Measurements from ENCODE around the gene PTPN22.

PTPN22 gene

DNA sequence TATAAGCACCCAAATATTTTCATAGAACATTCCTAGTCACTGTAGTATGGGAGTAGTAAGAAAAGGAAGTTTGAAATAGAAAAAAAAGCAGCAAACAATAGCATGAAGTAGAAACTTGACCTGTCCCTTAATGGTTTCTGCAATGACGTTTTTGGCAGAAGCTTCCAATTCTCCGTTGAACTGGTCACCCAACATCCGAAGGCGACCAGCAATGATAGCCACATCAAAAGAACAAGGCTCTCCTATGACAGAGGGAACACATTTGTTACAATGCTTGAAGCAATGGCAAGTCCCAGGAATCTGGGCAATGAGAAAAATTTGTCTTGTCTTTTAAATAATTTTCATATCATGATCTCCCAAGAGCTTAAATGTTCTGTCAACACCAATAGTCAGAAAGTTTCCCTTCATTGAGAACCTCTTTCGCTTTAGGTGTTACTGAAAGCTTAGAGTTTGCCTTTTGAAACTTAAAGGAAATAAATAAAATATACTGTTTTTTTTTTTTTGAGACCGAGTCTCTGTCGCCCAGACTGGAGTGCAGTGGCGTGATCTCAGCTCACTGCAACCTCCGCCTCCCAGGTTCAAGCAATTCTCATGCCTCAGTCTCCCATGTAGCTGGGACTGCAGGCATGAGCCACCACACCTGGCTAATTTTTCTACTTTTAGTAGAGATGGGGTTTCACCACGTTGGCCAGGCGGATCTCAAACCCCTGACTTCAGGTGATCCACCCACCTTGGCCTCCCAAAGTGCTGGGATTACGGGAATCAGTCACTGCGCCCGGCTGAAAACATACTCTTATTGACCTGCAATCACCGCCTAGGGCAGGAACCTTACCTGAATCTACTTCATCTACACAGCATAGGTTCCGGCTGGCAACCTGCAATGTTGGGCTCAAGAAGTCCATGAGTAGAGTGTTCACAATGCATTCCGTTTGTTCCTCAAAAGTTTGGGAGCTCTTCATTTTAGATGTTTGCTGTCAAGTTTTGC, 15.2 kb upstream of the PTPN22 start:
- ChIA-PET CTCF (interaction anchor here (0.6 kb wide), 1 partner anchor 12 kb away, joined by 10 read pairs; no protein-coding TSS in a partner anchor), POLR2A (interaction anchor here (1.0 kb wide), 1 partner anchor 18 kb away, joined by 4 read pairs; the partner anchor contains the start of gene AP4B1)
- no peak for TF ChIP-seq FOXK2 (IDR thresholded peaks at IDR 0.05)
- no peak for TF ChIP-seq FOXA1 (IDR thresholded peaks at IDR 0.05)
- TF ChIP-seq L3MBTL2 (conservative IDR thresholded peaks at IDR 0.05): no peak
- TF ChIP-seq NFRKB (IDR thresholded peaks at IDR 0.05): no peak
- no peak for TF ChIP-seq BHLHE40 (IDR thresholded peaks at IDR 0.05; ENCODE audit: borderline replicate concordance)
- DNase-seq (ENCODE audit: extremely low spot score): no peak

DNA sequence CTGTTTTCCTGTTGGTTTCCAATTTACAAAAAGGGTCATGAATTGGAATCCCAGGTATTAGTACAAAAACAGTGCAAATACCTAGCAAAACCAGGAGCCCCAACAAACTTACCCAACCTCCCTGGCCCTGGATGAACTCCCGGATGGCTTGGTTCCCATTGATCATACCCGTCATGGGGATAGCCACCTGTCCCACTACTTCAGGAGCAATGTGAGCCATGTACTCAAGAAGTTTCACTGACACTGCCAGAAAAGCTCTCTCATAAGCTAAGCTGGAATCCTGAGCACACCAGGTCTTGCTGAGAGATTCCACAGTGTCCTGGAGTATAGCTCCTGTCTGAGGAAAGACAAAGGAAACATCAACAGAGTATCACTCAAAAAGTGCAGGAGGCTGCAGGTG, 10.1 kb upstream of the PTPN22 start:
- ChIA-PET POLR2A (no interaction called here), CTCF (no interaction called here)
- TF ChIP-seq HDGF (IDR thresholded peaks at IDR 0.05; ENCODE audit: borderline replicate concordance) (no peak), FOXM1 (IDR thresholded peaks at IDR 0.05; ENCODE audit: borderline replicate concordance) (no peak), ZNF384 (IDR thresholded peaks at IDR 0.05) (no peak), L3MBTL2 (conservative IDR thresholded peaks at IDR 0.05) (no peak), NFRKB (IDR thresholded peaks at IDR 0.05) (no peak), ELF4 (IDR thresholded peaks at IDR 0.05) (no peak), BHLHE40 (IDR thresholded peaks at IDR 0.05; ENCODE audit: borderline replicate concordance) (no peak), FOXA1 (IDR thresholded peaks at IDR 0.05) (no peak), FOXK2 (IDR thresholded peaks at IDR 0.05) (no peak)
- TF ChIP-seq, protein P1, sequence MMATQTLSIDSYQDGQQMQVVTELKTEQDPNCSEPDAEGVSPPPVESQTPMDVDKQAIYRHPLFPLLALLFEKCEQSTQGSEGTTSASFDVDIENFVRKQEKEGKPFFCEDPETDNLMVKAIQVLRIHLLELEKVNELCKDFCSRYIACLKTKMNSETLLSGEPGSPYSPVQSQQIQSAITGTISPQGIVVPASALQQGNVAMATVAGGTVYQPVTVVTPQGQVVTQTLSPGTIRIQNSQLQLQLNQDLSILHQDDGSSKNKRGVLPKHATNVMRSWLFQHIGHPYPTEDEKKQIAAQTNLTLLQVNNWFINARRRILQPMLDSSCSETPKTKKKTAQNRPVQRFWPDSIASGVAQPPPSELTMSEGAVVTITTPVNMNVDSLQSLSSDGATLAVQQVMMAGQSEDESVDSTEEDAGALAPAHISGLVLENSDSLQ (IDR thresholded peaks at IDR 0.05): no peak
- no peak for DNase-seq (ENCODE audit: extremely low spot score)

DNA sequence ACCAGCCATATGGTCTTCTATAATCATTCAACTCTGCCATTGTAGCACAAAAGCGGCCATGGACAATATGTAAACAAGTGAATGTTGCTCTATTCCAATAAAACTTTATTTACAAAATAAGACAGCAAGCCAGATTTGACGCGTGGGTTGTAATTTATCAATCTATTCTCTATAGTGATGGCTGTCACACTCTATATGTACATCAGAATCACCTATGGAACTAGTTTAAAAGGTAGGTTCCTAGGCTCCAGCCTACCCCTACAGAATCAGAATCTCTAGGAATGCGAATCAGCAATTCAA, 8.2 kb upstream of the PTPN22 start:
- TF ChIP-seq FOXK2 (IDR thresholded peaks at IDR 0.05) (no peak), ARNT (IDR thresholded peaks at IDR 0.05) (no peak), FOXM1 (IDR thresholded peaks at IDR 0.05; ENCODE audit: borderline replicate concordance) (no peak), SUZ12 (IDR thresholded peaks at IDR 0.05) (no peak), CTBP1 (IDR thresholded peaks at IDR 0.05; ENCODE audit: borderline replicate concordance) (no peak), LEF1 (IDR thresholded peaks at IDR 0.05; ENCODE audit: borderline replicate concordance) (no peak), ZNF384 (IDR thresholded peaks at IDR 0.05) (no peak), SP1 (IDR thresholded peaks at IDR 0.05) (no peak), BHLHE40 (IDR thresholded peaks at IDR 0.05; ENCODE audit: borderline replicate concordance) (no peak), L3MBTL2 (conservative IDR thresholded peaks at IDR 0.05) (no peak), TARDBP (IDR thresholded peaks at IDR 0.05) (no peak)
- DNase-seq (ENCODE audit: extremely low spot score): no peak
- POLR2A ChIA-PET: interaction anchor here (1.4 kb wide), 1 partner anchor 11 kb away, joined by 7 read pairs; no protein-coding TSS in a partner anchor
- CTCF ChIA-PET: no interaction called here

DNA sequence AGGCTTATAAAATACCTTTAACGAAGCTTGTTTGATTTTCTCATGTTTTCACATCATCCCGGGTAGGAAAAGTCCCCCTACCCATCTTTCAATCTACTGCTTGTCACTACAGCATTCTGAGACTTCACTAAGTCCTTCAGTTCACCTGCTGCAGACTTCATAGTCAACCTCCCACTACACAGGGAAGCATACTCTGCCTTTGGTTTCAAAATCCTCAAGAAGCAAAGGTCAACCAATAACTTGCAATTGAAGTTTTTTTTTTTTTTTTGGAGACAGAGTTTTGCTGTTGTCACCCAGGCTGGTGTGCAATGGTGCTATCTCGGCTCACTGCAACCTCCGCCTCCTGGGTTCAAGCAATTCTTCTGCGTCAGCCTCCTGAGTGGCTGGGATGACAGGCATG, 4.7 kb upstream of the PTPN22 start:
- CTCF ChIA-PET: no interaction called here

DNA sequence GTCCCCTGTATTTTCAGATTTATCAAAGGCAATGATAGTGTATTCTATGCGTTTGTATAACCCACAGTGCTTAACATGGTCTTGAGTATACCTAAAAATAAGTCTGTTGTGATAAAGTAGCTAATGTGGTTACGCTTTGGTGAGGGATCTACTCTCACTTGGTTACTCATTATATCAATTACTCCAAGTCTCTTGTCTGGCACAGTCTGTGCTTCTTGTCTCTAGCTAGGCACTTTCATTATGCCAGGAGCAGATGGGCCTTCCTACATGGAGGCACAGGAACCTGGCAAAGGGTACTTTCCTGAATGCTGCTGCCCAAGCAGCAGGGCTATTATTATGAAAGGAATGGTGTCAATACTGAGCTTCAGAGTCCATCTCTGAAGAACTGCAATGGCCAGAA, 4.2 kb upstream of the PTPN22 start:
- ChIA-PET CTCF (no interaction called here), POLR2A (no interaction called here)

More for the DNA sequence above, 4.7 kb upstream of the PTPN22 start:
- POLR2A ChIA-PET: no interaction called here
- no peak for DNase-seq (ENCODE audit: extremely low spot score)
- no peak for TF ChIP-seq HDGF (IDR thresholded peaks at IDR 0.05; ENCODE audit: borderline replicate concordance)
- TF ChIP-seq BHLHE40 (IDR thresholded peaks at IDR 0.05; ENCODE audit: borderline replicate concordance): no peak
- TF ChIP-seq LEF1 (IDR thresholded peaks at IDR 0.05; ENCODE audit: borderline replicate concordance): no peak
- no peak for TF ChIP-seq SP1 (IDR thresholded peaks at IDR 0.05)
- TF ChIP-seq FOXM1 (IDR thresholded peaks at IDR 0.05; ENCODE audit: borderline replicate concordance): no peak
- TF ChIP-seq SUZ12 (IDR thresholded peaks at IDR 0.05): no peak
- TF ChIP-seq ELF4 (IDR thresholded peaks at IDR 0.05): no peak
- no peak for TF ChIP-seq L3MBTL2 (conservative IDR thresholded peaks at IDR 0.05)

More for the DNA sequence above, 4.2 kb upstream of the PTPN22 start:
- TF ChIP-seq FOXA1 (IDR thresholded peaks at IDR 0.05) (no peak), ELF4 (IDR thresholded peaks at IDR 0.05) (no peak), FOXK2 (IDR thresholded peaks at IDR 0.05) (no peak), ARNT (IDR thresholded peaks at IDR 0.05) (no peak), SUZ12 (IDR thresholded peaks at IDR 0.05) (no peak), SP1 (IDR thresholded peaks at IDR 0.05) (no peak), NFRKB (IDR thresholded peaks at IDR 0.05) (no peak), TARDBP (IDR thresholded peaks at IDR 0.05) (no peak), CTBP1 (IDR thresholded peaks at IDR 0.05; ENCODE audit: borderline replicate concordance) (no peak), BHLHE40 (IDR thresholded peaks at IDR 0.05; ENCODE audit: borderline replicate concordance) (no peak), ZNF384 (IDR thresholded peaks at IDR 0.05) (no peak), FOXM1 (IDR thresholded peaks at IDR 0.05; ENCODE audit: borderline replicate concordance) (no peak), L3MBTL2 (conservative IDR thresholded peaks at IDR 0.05) (no peak)
- TF ChIP-seq, protein P1 (IDR thresholded peaks at IDR 0.05): no peak
- no peak for DNase-seq (ENCODE audit: extremely low spot score)
